GM12801 (cell line): ENCODE measurements around the gene PRKCZ.

Experiments used
- CTCF ChIP-seq: IDR thresholded peaks from one replicate; pipeline ENCODE4 v1.5.1; 2011; ENCODE audit warnings: control low read depth; ENCODE audit not compliant: insufficient read length; ENCODE audit errors: extremely low read depth

PRKCZ gene

GRCh38 chr1:2033165-2033564 lies 17.0 kb upstream of the PRKCZ start:
- no peak for TF ChIP-seq CTCF

DNA sequence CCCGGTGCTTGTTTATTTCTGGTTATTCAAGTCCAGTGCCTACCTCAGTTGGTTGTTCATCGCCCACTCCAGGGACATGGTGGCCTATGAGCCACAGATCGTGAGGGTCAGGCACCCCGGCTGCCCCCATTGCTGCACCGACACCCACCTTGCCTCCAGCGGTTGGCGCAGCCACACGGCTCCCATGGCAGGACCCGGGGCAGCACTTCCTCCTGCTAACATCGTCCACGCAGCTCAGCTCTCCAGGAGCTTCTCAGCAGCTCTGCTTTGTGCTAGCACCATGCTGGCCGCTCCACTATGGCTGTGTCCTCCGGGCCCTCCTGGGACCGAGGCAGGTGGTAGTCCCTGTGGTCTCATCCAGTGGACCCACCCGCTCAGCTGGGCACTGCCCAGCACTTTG lies 13.9 kb upstream of the PRKCZ start:
- no peak for TF ChIP-seq CTCF

GRCh38 chr1:2037314-2037979 lies 12.8 kb upstream of the PRKCZ start:
- TF ChIP-seq CTCF, result no peak

DNA sequence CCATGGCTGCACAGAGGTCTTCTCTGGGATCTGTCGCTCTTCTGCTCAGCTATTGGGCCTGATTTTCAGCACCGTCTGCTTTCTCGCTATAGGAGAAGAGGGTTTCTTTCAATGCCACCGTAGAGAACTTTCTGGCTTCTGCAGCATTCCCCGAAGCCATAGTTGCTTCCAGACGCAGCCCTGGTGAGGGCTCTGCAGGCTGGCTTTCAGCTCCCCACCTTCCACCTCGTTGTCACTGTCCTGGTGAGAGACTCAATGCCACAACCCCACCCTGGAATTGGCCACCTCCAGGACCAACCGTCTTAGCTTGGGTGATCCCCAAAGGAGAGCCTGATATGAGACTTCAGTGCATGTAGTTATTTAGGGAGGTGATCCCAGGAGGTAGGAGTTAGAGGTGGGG lies 12.0 kb upstream of the PRKCZ start:
- TF ChIP-seq CTCF, result no peak

DNA sequence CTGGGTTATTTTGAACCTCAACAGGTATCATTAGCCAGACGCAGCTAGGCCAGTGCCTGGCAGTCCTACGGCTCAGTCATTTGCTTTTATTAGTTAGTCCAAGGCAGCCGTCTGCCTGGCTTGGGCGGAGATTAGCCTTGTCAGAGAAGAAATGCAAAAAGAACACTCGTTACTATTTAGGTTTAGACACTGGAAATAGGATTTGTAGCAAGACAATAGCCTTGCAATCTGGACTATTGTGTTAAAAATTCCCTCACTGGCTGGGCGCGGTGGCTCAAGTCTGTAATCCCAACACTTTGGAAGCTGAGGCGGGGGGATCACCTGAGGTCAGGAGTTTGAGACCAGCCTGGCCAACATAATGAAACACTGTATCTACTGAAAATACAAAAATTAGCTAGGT lies 11.0 kb upstream of the PRKCZ start:
- TF ChIP-seq CTCF, result no peak

DNA sequence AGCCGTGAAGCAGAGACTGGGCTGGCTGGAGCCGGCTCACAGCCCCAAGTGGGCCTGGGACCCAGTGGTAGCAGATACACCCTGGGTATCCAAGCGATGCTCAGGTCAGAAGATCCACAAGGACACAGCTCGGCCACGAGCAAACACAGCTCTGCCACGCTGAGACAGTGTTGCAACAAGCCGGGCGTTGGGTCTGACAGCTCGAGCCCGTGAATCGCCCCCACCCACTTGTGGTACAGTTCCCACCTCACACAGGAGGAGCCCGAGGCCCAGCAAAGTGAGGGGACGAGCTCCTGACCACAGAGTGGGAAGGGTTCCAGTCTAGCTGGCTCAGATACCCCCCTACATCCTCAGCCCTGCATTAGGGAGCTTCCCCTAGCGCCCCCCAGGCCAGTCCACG lies 8.9 kb upstream of the PRKCZ start:
- no peak for TF ChIP-seq CTCF

- no peak for TF ChIP-seq CTCF
These were observed 8.3 kb upstream of the PRKCZ start for GRCh38 chr1:2041887-2042286.
